ENCODE results near the gene ERC1. TPM values are rescaled to one million over a fixed set of nuclear protein-coding genes. Genes with fewer than 3 reads are reported as not detected.

The ERC1 gene
- total and polyA plus RNA-seq, 8 donors: 34.9 to 64.9 (median 40.8) TPM

GRCh38 chr12:1102791-1103450, 111.9 kb downstream of the ERC1 start:
- H3K27me3 ChIP-seq: no peaks in the 10 kb centered on the region
- H3K4me3 ChIP-seq: no peak overlapping the region
- H3K36me3 ChIP-seq: no peaks in the 10 kb centered on the region
- intact Hi-C loops (cut with DNase I): no loop called here
- no peaks in the 10 kb centered on the region for H3K9me3 ChIP-seq
- no peak for TF ChIP-seq CTCF (IDR thresholded peaks at IDR 0.05)
- no peak overlapping the region for H3K27ac ChIP-seq
- no peak for ATAC-seq
- H3K4me1 ChIP-seq: no peaks in the 10 kb centered on the region
- DNase-seq: no peak

GRCh38 chr12:1103632-1104031, 112.6 kb downstream of the ERC1 start:
- Histone ChIP-seq H3K4me3 (no peak overlapping the region), H3K27ac (no peak overlapping the region), H3K4me1 (peaks cover 0 to 5% of the 10 kb centered on the region in 2 donors), H3K36me3 (no peaks in the 10 kb centered on the region), H3K9me3 (no peaks in the 10 kb centered on the region), H3K27me3 (no peaks in the 10 kb centered on the region)
- ATAC-seq: no peak
- DNase-seq: peak in 1 of 4 donors; percentile 15
- TF ChIP-seq CTCF (IDR thresholded peaks at IDR 0.05): no peak
- intact Hi-C loops (cut with DNase I): no loop called here

GRCh38 chr12:1104088-1104800, 113.2 kb downstream of the ERC1 start:
- peaks cover 0 to 5% of the 10 kb centered on the region in 2 donors for H3K4me1 ChIP-seq
- no peaks in the 10 kb centered on the region for H3K27me3 ChIP-seq
- no peak for DNase-seq
- intact Hi-C loops (cut with DNase I): no loop called here
- H3K4me3 ChIP-seq: no peak overlapping the region
- H3K27ac ChIP-seq: no peak overlapping the region
- no peaks in the 10 kb centered on the region for H3K9me3 ChIP-seq
- no peaks in the 10 kb centered on the region for H3K36me3 ChIP-seq
- no peak for TF ChIP-seq CTCF (IDR thresholded peaks at IDR 0.05)
- no peak for ATAC-seq

- DNase-seq: no peak
- no peak for ATAC-seq
- TF ChIP-seq CTCF (IDR thresholded peaks at IDR 0.05): no peak
- no peak overlapping the region for H3K27ac ChIP-seq
- intact Hi-C loops (cut with DNase I): no loop called here
- H3K36me3 ChIP-seq: peaks cover 0 to 4% of the 10 kb centered on the region in 2 donors
- no peak overlapping the region for H3K4me3 ChIP-seq
- peaks cover 0 to 5% of the 10 kb centered on the region in 2 donors for H3K4me1 ChIP-seq
- H3K9me3 ChIP-seq: no peaks in the 10 kb centered on the region
- H3K27me3 ChIP-seq: no peaks in the 10 kb centered on the region
These were observed 116.6 kb downstream of the ERC1 start for GRCh38 chr12:1107669-1108068.

GRCh38 chr12:1108276-1108675, 117.3 kb downstream of the ERC1 start:
- intact Hi-C loops (cut with DNase I): no loop called here

More at GRCh38 chr12:1108276-1108675, 117.3 kb downstream of the ERC1 start:
- peaks cover 0 to 4% of the 10 kb centered on the region in 2 donors for H3K36me3 ChIP-seq
- no peaks in the 10 kb centered on the region for H3K9me3 ChIP-seq
- TF ChIP-seq CTCF (IDR thresholded peaks at IDR 0.05): no peak
- H3K27me3 ChIP-seq: no peaks in the 10 kb centered on the region
- no peak overlapping the region for H3K27ac ChIP-seq
- ATAC-seq: peak; percentile 15
- no peak for DNase-seq
- no peak overlapping the region for H3K4me3 ChIP-seq
- H3K4me1 ChIP-seq: peaks cover 0 to 5% of the 10 kb centered on the region in 2 donors
